ENCODE results near the gene RNASEL.
"Not testable (repeated sequence)": the region's sequence is repeated elsewhere in the genome, so short reads cannot be mapped to it uniquely, and the experiment has no call there.

The RNASEL gene, protein sequence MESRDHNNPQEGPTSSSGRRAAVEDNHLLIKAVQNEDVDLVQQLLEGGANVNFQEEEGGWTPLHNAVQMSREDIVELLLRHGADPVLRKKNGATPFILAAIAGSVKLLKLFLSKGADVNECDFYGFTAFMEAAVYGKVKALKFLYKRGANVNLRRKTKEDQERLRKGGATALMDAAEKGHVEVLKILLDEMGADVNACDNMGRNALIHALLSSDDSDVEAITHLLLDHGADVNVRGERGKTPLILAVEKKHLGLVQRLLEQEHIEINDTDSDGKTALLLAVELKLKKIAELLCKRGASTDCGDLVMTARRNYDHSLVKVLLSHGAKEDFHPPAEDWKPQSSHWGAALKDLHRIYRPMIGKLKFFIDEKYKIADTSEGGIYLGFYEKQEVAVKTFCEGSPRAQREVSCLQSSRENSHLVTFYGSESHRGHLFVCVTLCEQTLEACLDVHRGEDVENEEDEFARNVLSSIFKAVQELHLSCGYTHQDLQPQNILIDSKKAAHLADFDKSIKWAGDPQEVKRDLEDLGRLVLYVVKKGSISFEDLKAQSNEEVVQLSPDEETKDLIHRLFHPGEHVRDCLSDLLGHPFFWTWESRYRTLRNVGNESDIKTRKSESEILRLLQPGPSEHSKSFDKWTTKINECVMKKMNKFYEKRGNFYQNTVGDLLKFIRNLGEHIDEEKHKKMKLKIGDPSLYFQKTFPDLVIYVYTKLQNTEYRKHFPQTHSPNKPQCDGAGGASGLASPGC

DNA sequence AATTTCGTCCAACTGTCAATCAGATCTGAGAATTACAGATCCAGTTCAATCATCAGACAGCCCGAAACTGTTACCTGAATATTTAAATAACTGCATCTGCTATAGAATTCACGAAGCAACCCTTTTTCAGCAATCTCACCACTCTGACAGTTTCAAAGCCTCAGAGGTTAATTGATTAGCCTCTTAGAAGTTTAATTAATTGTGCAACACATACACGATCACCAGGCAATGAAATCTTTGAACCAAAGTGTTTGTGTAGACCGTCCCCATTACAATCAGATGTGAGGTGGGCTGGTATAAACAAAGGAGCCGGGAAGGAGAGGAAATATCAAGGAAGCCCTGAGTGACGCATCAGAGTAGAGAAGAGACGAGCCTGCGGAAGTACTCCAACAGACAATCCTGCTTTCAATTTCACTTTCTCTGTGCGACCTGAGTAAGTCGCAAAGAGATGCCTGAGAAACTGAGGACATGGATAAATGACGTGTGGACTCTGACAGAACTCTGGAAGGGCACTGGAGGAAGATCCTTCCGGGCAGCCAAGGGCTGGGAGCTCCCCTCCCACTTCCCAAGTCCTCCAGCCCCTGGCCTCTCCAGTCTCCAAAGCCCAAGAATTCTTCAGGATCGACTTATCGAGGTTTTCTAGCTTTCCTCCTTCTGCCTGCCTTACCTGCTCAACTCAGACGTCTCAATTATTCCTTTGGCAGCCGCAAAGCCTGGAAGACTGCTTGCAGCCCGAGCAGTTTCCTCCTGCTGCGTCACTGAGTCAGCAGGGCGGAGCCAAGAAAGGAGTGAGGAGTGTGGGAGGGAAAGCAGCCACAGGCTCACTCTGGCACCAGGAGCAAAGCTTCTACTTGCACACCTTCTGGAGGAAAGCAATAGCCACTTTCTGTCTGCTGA, at the start of gene RNASEL:
Gene RNASEL, minus strand, starts transcription at position 757 of the 897 bp plus-strand sequence. CDS start 2,450 bp downstream, outside the sequence.
- peak; percentile 87 for DNase-seq (ENCODE audit: low spot score)

DNA sequence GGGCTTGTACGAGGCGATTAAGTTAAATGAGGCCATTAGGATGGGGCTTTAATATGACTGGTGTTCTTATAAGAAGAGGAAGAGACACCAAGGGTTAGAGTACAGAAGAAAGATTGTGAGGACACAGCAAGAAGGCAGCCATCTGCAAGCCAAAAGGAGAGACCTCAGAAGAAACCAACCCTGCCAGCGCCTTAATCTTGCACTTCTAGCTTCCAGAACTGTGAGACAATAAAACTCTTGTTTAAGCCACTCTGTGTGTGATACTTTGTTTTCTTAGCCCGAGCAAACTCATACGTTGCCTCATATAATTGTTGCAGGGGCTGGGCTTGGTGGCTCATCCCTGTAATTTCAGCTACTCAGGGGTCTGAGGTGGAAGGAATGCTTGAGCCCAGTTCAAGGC, 48.7 kb upstream of the RNASEL start:
- DNase-seq (ENCODE audit: low spot score) = no peak

DNA sequence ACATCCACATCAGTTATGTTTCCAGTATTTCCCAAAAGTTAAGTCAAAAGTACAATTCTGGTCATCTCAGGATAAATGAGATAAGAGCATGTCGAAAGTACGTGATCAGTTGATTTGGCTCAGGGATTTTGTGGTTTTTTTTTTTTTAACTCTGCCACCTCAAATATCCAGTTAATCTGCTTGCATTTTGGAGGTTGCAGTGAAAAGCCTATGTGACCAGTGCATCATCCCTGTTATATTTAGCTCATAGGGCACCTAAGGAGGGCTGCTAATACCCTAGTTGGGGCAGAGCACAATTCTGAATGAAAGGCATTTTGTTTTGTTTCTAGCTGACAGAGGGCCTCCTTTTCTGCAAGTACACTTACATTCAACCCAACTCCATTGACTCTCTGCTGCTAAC, 46.8 kb upstream of the RNASEL start:
- no peak for DNase-seq (ENCODE audit: low spot score)

DNA sequence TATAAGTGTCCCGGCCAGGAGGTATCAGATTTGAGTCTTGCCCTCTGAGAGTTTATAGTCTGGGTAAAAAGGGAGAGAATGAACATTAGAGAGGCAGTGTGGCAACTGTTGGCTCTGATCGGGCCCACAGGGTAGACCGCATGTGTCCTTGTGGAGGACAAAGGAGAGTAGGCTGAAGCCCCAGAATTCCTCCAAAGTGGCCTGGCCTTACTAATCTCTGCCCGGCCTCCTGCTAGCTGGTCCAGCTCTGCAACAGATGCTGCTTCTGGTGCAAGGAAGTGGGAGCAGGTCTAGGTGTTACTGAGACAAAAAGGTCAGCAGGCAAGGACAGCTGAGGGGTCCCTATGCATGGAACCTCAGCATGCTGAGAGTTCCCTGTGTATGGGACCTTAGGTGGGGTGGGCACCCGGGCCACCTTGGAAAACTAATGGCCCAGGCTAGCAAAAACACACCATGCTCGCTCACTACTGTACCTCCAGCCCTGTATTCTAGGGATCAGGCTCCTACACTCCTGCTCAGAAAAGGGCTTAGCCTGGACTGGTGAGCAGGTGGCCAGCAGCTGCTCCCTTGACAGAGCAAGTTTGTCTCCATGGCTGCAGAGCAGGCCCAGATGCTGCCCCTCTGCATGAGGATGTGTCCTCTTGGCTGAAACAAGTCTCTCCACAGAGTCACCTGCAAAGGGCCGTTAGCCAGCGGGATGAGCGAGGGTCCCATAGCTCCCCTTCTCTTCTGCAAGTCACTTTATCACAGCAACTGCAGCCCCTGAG, 45.4 kb upstream of the RNASEL start:
- no peak for DNase-seq (ENCODE audit: low spot score)

DNA sequence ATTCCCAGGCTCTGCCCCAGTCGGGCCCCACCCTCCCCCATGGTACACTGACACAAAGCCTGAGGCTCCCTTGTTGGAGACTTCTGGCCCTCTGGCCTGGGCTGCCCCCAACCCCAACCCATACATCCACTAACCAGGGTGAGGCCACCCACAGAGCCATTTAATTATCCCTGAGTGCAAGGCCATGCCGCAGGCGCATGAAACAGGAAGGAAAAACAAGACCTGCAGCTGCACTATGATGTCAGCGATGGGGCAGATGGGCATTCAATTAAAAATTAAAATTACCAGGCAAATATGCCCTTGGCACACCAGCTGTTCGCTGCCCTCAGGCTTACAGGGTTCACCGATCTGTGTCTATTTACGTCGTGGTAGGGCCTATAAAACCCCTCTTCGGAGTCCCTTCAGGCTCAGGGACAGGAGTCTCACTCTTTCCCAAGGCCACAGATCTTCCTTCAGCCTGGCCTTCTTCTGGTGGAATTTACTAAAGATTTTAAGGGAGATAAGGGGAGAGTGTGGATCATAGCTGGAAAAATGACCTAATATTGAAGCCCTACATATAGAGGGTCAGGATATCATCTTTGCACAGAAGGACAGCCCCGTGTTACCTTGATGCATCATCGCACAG, 44.7 kb upstream of the RNASEL start:
- DNase-seq (ENCODE audit: low spot score) = no peak

DNA sequence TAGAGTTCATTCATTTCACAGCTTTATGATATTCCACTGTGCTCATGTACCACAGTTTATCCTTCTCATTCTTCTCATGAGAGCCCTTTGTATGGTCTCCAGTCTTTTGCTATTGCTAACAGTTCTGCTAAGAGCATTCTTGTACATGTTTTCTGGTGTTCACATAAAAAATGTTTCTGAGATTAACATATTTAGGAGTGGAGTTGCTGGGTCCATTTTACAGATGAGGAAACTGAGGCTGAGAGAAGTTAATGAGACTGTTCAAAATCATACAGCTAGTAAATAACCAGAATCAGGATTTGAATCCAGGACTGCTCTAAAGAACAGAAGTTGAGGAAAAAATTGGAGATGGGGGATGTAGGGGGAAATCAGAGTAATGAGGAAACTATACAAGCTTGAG, 44.0 kb upstream of the RNASEL start:
- no peak for DNase-seq (ENCODE audit: low spot score)

DNA sequence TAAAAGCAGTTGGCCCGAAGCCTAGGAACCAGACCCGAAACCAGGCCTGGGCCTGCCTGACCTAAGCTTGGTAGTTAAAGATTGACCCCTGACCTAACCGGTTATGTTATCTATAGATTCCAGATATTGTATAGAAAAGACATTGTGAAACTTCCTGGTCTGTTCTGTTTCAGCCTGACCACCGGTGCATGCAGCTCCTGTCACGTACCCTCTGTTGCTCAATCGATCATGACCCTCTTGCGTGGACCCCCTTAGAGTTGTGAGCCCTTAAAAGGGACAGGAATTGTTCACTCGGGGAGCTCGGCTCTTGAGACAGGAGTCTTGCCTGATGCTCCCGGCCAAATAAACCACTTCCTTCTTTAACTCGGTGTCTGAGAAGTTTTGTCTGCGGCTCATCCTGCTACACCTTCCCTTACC, 43.4 kb upstream of the RNASEL start:
- DNase-seq (ENCODE audit: low spot score) = not testable (repeated sequence)

DNA sequence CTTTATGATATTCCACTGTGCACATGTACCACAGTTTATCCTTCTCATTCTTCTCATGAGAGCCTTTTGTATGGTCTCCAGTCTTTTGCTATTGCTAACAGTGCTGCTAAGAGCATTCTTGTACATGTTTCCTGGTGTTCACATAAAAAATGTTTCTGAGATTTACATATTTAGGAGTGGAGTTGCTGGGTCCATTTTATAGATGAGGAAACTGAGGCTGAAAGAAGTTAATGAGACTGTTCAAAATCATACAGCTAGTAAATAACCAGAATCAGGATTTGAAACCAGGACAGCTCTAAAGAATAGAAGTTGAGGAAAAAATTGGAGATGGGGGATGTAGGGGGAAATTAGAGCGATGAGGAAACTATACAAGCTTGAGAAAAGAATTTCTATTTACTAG, 42.9 kb upstream of the RNASEL start:
- DNase-seq (ENCODE audit: low spot score) = no peak

DNA sequence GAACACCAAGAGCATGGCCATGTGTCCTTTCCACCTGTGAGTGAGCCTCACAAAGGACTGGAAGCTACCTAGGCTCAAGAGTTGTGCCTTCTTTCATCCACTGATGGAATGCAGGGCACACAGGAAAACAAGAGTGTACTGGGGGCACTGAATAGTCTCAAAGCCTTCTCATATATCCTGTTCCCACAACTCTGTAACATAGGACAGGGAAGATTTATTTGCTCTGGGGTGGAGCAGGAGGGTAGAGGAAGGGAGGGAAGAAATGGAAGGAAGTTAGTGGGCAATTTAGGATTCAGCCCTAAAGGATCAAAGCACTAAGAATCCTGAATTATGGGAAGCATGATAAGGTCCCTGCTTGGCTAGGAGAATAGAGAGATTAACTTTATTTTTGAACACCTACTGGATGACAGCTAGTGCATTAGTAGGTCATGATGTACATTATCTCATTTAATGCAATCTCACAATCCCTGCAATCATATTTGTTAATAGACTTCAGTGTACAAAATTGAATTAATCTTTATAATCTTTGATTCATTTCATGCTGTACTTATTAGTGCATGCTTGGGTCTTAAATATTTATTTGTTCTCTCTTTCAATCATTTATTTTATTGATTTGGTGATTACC, 42.1 kb upstream of the RNASEL start:
- DNase-seq (ENCODE audit: low spot score) = no peak

DNA sequence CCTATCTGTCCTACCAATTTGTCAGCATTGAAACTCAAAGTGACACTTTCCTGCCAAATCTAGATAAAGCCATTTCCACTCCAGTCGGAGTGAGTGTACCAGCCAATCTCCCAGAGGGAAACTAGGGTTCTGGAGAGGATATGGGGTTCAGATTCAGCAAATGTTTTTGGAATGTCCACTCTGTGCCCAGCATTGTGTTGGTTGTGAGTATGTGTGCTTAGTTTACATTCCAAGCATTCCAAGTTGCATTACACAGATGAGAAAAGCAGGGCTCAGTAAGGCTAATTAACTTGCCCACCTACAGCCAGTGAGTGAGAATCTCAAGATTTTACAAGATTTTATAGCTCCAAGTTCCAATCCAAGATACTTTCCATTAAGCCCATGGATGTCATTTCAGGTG, 41.5 kb upstream of the RNASEL start:
- DNase-seq (ENCODE audit: low spot score) = no peak

DNA sequence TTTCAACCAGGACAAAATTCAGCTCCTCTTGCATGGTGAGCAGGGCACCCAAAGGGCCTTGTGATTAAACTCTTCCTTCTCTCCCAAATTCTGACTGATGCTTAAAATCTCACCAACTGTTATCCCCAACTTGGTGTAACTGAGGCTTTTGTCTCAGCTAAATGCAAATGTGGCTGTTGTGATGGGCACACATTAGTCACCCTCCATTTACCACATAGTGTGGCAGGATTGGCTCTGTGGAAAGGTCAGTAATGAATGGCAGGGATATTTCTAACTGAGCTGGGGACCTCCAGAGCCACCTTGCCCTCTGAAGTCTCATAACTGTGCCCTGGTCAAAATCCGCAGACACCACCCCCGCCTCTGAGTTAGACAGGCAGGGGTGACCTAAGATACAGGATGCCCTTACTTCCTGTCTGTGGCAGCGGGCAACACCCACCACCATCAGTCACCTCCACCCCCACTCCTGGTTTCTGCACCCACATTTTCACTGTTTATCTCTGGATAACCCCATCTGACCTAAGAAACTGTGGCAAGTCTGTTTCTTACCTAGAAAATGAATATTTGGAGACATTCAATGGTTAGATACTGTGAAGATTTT, 40.5 kb upstream of the RNASEL start:
- DNase-seq (ENCODE audit: low spot score) = no peak

DNA sequence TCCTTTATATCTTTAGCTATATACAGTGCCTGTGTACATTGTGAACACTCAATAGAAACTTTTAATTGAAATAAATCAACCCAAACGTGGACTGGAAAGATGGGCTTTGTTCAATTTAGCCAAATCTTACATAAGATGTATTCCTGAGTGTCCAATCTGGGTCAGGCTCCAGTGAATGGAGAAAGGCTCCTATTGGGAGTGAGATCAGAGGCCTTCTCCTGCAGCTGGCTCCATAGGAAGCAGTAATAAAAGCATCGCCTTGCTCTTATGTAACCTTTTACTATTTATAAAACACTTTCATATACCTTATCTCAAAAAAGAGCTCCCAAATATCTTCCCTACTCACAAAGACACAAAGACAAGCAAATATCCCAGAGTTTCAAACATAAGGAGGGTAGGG, 40.0 kb upstream of the RNASEL start:
- DNase-seq (ENCODE audit: low spot score) = no peak

DNA sequence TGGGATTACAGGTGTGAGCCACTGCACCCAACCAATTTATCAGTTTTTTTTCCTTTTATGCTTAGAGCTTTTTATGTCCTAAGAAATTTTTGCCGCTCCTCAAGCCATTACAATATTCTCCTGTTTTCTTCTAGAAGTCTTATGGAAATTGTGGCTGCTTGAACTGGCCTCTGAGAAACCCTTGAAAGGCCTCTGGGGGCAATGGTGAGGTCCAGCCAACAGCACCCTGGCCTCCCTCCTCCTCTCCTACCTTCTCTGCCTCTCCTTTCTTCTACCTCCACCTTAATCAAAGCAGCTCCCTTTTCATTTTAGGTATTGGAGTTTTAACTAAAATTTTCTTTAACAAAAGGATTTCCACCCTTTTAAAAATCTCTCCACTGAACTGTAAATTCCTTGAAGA, 39.6 kb upstream of the RNASEL start:
- DNase-seq (ENCODE audit: low spot score) = no peak

DNA sequence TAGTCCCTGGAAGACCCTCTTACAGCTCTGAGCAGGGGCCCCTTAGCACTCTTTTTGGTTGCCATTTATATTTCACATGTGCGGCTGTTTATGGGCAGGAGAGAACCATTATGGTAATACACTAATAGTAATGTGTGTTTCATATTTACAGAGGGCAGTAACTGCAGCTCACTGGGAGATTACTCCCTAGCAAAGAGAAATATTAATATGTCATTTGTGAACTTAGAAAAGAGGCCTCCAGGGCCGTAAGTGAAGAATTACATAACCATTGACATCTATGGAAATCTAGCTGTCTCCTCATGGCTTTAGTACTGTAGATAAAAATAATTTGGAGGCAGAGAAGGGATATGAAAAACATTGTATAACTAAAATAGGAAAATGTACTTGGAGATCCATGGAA, 38.6 kb upstream of the RNASEL start:
- DNase-seq (ENCODE audit: low spot score) = no peak

DNA sequence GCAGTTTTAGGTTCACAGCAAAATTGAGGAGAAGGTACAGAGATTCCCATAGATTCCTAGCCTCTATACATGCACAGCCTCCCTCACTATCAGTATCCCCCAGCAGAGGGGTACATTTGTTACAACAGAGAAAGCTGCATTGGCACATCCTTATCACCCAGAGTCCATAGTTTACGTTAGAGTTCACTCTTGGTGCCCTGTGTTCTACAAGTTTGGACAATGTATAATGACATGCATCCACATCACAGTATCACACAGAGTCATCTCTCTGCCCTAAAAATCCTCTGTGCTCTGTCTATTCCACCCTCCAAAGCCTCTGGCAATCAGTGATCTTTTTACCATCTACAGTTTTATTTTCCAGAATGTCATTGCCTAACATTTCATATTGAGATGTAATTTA, 37.5 kb upstream of the RNASEL start:
- no peak for DNase-seq (ENCODE audit: low spot score)

DNA sequence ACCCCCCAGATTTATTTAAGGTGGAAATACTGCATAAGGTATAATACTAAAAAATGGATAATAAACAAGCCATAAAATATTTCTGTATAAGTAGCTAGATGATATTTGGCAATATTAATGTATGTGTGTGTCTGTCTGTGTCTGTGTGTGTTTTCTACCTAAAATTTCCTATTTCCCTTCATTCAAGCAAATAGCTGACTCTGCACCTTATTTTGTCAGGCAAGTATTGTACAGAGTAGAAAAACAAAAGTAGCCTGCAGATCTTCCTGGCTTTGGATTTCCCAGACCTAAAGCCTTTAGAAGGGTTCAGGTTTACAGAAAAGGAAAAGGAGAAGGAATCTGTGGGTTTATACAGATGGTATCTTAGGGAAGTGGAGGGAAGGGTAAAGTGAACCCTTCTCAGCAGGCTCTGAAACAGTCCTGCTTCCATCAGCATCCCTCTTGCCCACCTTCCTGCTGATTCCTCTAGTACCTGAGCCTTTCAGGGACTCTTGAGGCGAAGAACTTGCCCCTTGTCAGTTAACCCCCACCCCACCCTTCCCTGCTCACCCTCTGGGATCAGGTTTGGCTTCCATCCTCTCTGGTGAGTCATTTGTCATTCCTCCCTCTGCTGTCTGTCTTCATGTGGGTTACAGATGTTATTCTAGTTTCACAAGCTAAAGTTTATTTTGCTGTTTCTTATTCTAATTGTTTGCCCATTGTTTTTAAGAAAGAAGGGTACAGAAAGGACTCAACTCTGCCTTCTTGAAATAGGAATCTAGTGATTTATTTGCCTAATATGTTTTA, 36.9 kb upstream of the RNASEL start:
- DNase-seq (ENCODE audit: low spot score) = peak; percentile 34

DNA sequence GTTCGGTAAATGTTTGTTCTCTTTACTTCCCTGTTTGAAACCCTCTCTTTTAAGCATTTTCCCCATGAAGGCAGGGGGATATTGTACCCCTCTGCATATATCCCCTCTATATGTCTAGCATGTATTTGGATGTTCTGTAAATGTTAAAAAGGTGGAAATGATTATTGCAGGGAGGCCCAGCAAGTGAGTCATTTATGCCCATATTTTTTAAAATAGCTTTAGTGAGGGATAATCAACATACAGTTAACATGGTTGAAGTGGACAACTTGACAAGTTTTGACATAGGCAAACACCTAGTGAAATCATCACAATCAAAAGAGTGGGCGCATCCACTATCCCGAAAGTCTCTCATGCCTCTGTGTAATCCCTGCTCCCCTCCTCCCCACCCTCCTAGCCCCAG, 36.0 kb upstream of the RNASEL start:
- no peak for DNase-seq (ENCODE audit: low spot score)

DNA sequence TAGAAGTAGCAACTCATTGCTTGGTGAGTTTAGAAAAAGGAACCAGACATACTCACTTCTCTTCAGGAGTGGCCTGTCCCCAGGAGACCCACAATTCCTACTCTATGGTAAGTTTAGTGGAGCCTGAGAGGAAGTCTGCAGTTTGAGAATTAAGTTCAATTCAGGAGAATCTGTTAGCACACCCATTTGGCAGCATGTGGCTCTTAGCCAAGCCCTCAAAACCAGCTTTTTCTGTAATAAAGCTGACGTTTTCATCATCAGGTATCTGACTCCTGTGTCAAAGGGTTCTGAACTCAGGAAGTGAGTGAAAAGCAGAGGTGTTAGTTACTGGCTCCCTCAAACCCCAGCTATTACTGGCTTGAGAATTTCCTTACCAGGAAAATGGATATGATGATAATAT, 35.5 kb upstream of the RNASEL start:
- no peak for DNase-seq (ENCODE audit: low spot score)

DNA sequence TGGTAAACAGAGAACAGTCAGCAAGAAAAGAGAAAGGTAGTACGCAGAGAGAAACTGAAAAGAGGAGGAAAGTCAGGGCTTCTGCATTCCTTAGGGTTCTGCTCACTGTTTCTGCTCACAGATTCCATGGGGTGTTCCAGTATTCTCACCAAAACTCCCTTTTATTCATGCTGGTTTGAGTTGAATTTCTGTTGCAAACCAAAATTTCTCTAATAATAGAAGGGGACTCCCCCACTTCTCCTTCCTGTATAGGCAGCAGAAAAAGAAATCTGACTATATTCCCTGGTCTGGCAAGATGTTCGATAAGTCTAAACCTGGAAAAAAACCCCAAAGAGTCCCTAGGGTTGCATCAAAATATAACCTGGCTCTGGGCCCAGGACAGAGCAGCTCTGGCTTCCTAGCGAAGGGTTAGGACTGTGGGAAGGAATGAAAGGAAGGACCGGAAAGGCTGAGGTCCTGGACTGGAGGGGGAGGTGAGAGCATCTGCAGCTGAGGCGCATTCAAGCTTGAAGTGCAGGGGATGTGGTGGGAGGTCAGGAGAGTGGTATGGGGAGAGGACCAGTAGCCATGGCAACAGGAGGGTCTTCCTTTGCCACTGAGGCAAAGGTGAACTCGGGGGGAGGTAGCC, 34.0 kb upstream of the RNASEL start:
- no peak for DNase-seq (ENCODE audit: low spot score)

Data from AG20443 (cell line).